ENCODE results near the gene PGAM2. TPM values are rescaled to one million over a fixed set of nuclear protein-coding genes. Genes with fewer than 3 reads are reported as not detected.

PGAM2 gene
- total RNA-seq, 2 experiments from 2014 or later: 0.69 to 0.80 TPM

- Histone ChIP-seq H4K20me1 (ENCODE audit: insufficient read depth, low read length) (no peaks in the 10 kb centered on the region), H3K4me1 (ENCODE audit: insufficient read depth, low read length, poor library complexity, severe bottlenecking) (peaks cover 47% of the 10 kb centered on the region), H3K9me2 (ENCODE audit: insufficient read depth, low read length) (no peaks in the 10 kb centered on the region), H3K4me3 (ENCODE audit: low read depth, low read length, poor library complexity, severe bottlenecking) (no peak overlapping the region), H3K27ac (ENCODE audit: low read depth, low read length, poor library complexity, severe bottlenecking) (no peak overlapping the region), H3K36me3 (ENCODE audit: insufficient read depth, low read length) (peaks cover 17% of the 10 kb centered on the region), H3K4me2 (ENCODE audit: low read length) (no peak overlapping the region), H3K9me3 (ENCODE audit: low read length) (no peaks in the 10 kb centered on the region), H3K79me2 (ENCODE audit: insufficient read depth, low read depth, low read length) (no peaks in the 10 kb centered on the region), H2AFZ (ENCODE audit: low read length) (no peak overlapping the region)
- POLR2A ChIA-PET: interaction anchor here (0.6 to 0.7 kb wide), 2 partner anchors 116 to 325 kb away, joined by 3 to 4 read pairs; no protein-coding TSS in a partner anchor
- TF ChIP-seq CTCF (conservative IDR thresholded peaks at IDR 0.05; ENCODE audit: low read length): no peak
- no peak for TF ChIP-seq EZH2phosphoT487 (IDR thresholded peaks at IDR 0.05; ENCODE audit: borderline replicate concordance, low read depth, low read length)
- no peak for DNase-seq (ENCODE audit: low spot score)
- no TSS peak for BruUV-seq (replicated peaks)
- intact Hi-C loops (cut with micrococcal nuclease; ENCODE audit: unreplicated experiment): no loop called here
- CTCF ChIA-PET (ENCODE audit: unreplicated experiment): no interaction called here
Observed at GRCh38 chr7:44107116-44107960, 42.0 kb upstream of the PGAM2 start.

GRCh38 chr7:44106311-44107065 is 41.1 kb upstream of the PGAM2 start:
- POLR2A ChIA-PET: interaction anchor here (0.6 to 1.5 kb wide), 3 partner anchors 17 to 326 kb away, joined by 3 to 5 read pairs (median 4); partner anchors contain the start of gene POLD2
- no peak for DNase-seq (ENCODE audit: low spot score)
- Histone ChIP-seq H3K36me3 (ENCODE audit: insufficient read depth, low read length) (peaks cover 16% of the 10 kb centered on the region), H3K79me2 (ENCODE audit: insufficient read depth, low read depth, low read length) (no peaks in the 10 kb centered on the region), H3K4me2 (ENCODE audit: low read length) (no peak overlapping the region), H2AFZ (ENCODE audit: low read length) (no peak overlapping the region), H3K9me3 (ENCODE audit: low read length) (no peaks in the 10 kb centered on the region), H3K27ac (ENCODE audit: low read depth, low read length, poor library complexity, severe bottlenecking) (no peak overlapping the region), H4K20me1 (ENCODE audit: insufficient read depth, low read length) (no peaks in the 10 kb centered on the region), H3K9me2 (ENCODE audit: insufficient read depth, low read length) (no peaks in the 10 kb centered on the region), H3K4me3 (ENCODE audit: low read depth, low read length, poor library complexity, severe bottlenecking) (no peak overlapping the region), H3K4me1 (ENCODE audit: insufficient read depth, low read length, poor library complexity, severe bottlenecking) (peaks cover 49% of the 10 kb centered on the region)
- BruUV-seq (replicated peaks): no TSS peak
- CTCF ChIA-PET (ENCODE audit: unreplicated experiment): no interaction called here
- no peak for TF ChIP-seq CTCF (conservative IDR thresholded peaks at IDR 0.05; ENCODE audit: low read length)
- TF ChIP-seq EZH2phosphoT487 (IDR thresholded peaks at IDR 0.05; ENCODE audit: borderline replicate concordance, low read depth, low read length): no peak
- intact Hi-C loops (cut with micrococcal nuclease; ENCODE audit: unreplicated experiment): no loop called here
